K562 (cell line): ENCODE measurements around the gene ANKS3. TPM values are rescaled to one million over a fixed set of nuclear protein-coding genes. Genes with fewer than 3 reads are reported as not detected.

Source experiments
- ATF7 ChIP-seq: fragments of 450-650 bp; IDR thresholded peaks from 2 replicates; pipeline ENCODE4 v1.7.1; 2014; ENCODE audit warnings: mild to moderate bottlenecking, moderate library complexity
- CCNT2 ChIP-seq: IDR thresholded peaks from 2 replicates; pipeline ENCODE4 v1.6.1; 2011; ENCODE audit warnings: borderline replicate concordance, low read depth, mild to moderate bottlenecking, moderate library complexity, mixed read lengths, low read length; ENCODE audit not compliant: insufficient read length; ENCODE audit errors: extremely low read depth
- CREB5 ChIP-seq: fragments of 250-450 bp; sonication (Bioruptor Pico); IDR thresholded peaks from 2 replicates; pipeline ENCODE4 v1.5.0; 2020; ENCODE audit warnings: mild to moderate bottlenecking
- CTBP1 ChIP-seq: fragments of 450-650 bp; IDR thresholded peaks from 2 replicates; pipeline ENCODE4 v1.6.1; 2016; ENCODE audit warnings: borderline replicate concordance
- FIP1L1 ChIP-seq: fragments of 200-400 bp; formaldehyde crosslinking; IDR thresholded peaks from 2 replicates; pipeline ENCODE4 v1.6.1; 2018; ENCODE audit warnings: mild to moderate bottlenecking, low read depth, low read length; ENCODE audit not compliant: poor library complexity, severe bottlenecking
- HDAC1 ChIP-seq, 2 experiments: fragments of 450-650 bp; IDR thresholded peaks; 2 replicates each; pipeline ENCODE4 v1.6.1; 2016 to 2017; ENCODE audit warnings: inconsistent platforms in 1 of 2, mild to moderate bottlenecking in 1 of 2, moderate library complexity in 1 of 2
- MBD2 ChIP-seq: sonication (generic); IDR thresholded peaks from 2 replicates; pipeline ENCODE4 v1.6.1; 2016; ENCODE audit warnings: low read depth, borderline replicate concordance
- RBBP5 ChIP-seq: fragments of 200-600 bp; sonication (generic); IDR thresholded peaks from 2 replicates; pipeline ENCODE4 v1.6.1; 2012; ENCODE audit warnings: borderline replicate concordance, mild to moderate bottlenecking, low read length, control low read depth, inconsistent platforms; ENCODE audit not compliant: insufficient read depth, poor library complexity, severe bottlenecking
- SAFB ChIP-seq: fragments of 200-400 bp; formaldehyde crosslinking; IDR thresholded peaks from 2 replicates; pipeline ENCODE4 v1.6.1; 2017; ENCODE audit warnings: low read depth, low read length, borderline replicate concordance
- SAFB2 ChIP-seq: fragments of 200-400 bp; formaldehyde crosslinking; IDR thresholded peaks from 2 replicates; pipeline ENCODE4 v1.6.1; 2018; ENCODE audit warnings: borderline replicate concordance, low read length, low read depth, moderate library complexity; ENCODE audit not compliant: severe bottlenecking
- SIN3B ChIP-seq: fragments of 450-650 bp; IDR thresholded peaks from 2 replicates; pipeline ENCODE4 v1.6.1; 2017; ENCODE audit warnings: low read depth, mild to moderate bottlenecking, moderate library complexity
- SUPT5H ChIP-seq: fragments of 450-650 bp; IDR thresholded peaks from 2 replicates; pipeline ENCODE4 v1.6.1; 2016
- TRIM25 ChIP-seq: fragments of 450-650 bp; IDR thresholded peaks from 2 replicates; pipeline ENCODE4 v1.7.0; 2016; ENCODE audit warnings: borderline replicate concordance
- UBTF ChIP-seq, 2 experiments: IDR thresholded peaks; 2 replicates each; pipeline ENCODE4 v1.6.1; 2012; ENCODE audit warnings: improper control_type of control experiment in 2 of 2, low read depth in 2 of 2, low read length in 2 of 2, borderline replicate concordance in 1 of 2
- XRCC4 ChIP-seq: IDR thresholded peaks from one replicate; pipeline ENCODE4 v1.6.1; 2011; ENCODE audit not compliant: insufficient read depth, insufficient read length; ENCODE audit errors: extremely low read depth
- ZNF449 ChIP-seq: fragments of 250-450 bp; sonication (Bioruptor Pico); IDR thresholded peaks from 2 replicates; pipeline ENCODE4 v1.8.0; 2022; ENCODE audit warnings: moderate library complexity, mild to moderate bottlenecking, inconsistent platforms
- polyA plus RNA-seq, 8 experiments: library from polyadenylated mRNA; depleted of rRNA in 4 of 8; stranded (reverse) in 5 of 8; unstranded in 3 of 8; fragments of >200 nt; fragmentation: Nextera tagmentation in 2 of 8; fragmentation: Illumina TruSeq in 1 of 8; extraction: Ambion mirVana in 2 of 8; extraction: Trizol in 1 of 8; gene quantifications; 2 replicates each; pipeline versions ENCODE4 v1.2.1 to v1.2.3, GENCODE V29; 2011 to 2014; ENCODE audit warnings: inconsistent platforms in 1 of 8, missing spikeins in 1 of 8
- total RNA-seq, 7 experiments: library from RNA; depleted of rRNA in 6 of 7; stranded (reverse); fragments of >200 nt in 6 of 7; fragmentation: Illumina TruSeq in 2 of 7; extraction: Trizol in 2 of 7; gene quantifications; 2 replicates each; pipeline versions ENCODE4 v1.2.1 to v1.2.3, GENCODE V29; 2011 to 2021; ENCODE audit warnings: low replicate concordance in 1 of 7

The ANKS3 gene
- total and polyA plus RNA-seq, 9 of the 15 experiments (the other 6 are each of a cell fraction or from before 2014, with no cell fraction given): 0.43 to 25.7 (median 14.8) TPM

GRCh38 chr16:4693296-4693955, 40.6 kb downstream of the ANKS3 start, which contains the start of gene NUDT16L1 (continued):
- TF ChIP-seq TRIM25: no peak
- TF ChIP-seq SAFB: no peak
- TF ChIP-seq CREB5 (CRISPR knock-in tag): no peak
- TF ChIP-seq HDAC1 (IDR thresholded peaks at IDR 0.05): no peak
- TF ChIP-seq ATF7: peak; percentile 86
- peak; percentile 90 for TF ChIP-seq CTBP1
- peak; percentile 69 for TF ChIP-seq FIP1L1
- TF ChIP-seq XRCC4: no peak
- no peak for TF ChIP-seq ZNF449 (CRISPR knock-in tag)
- TF ChIP-seq RBBP5: peak; percentile 70
- peak; percentile 81 for TF ChIP-seq CCNT2
- peak; percentile 65 for TF ChIP-seq SUPT5H
- peak; percentile 85 for TF ChIP-seq SIN3B
- TF ChIP-seq UBTF (IDR thresholded peaks at IDR 0.05; ENCODE audit: borderline replicate concordance in 1 of 2, low read depth in 2 of 2, low read length in 2 of 2): 0 out of 4 replicates have a peak, but pooled peaks of 1 of the 2 experiments have one; percentile 23
- peak; percentile 62; the same call in 1 of the 2 replicates for TF ChIP-seq MBD2
- TF ChIP-seq SAFB2: no peak
